BLaER1 (cell line): ENCODE measurements around the gene SLC12A6.
A peak's percentile ranks its signal among the peaks of the same experiment; 100 is the strongest.

Source experiments
- H3K27ac ChIP-seq: shearing (Covaris generic); formaldehyde crosslinking; 2 replicates; pipeline ENCODE4 v1.8.1; 2022
- H3K27me3 ChIP-seq: shearing (Covaris generic); formaldehyde crosslinking; 2 replicates; pipeline ENCODE4 v1.8.1; 2022
- H3K36me3 ChIP-seq: shearing (Covaris generic); formaldehyde crosslinking; 2 replicates; pipeline ENCODE4 v1.8.1; 2022
- H3K4me1 ChIP-seq: shearing (Covaris generic); formaldehyde crosslinking; 2 replicates; pipeline ENCODE4 v1.8.1; 2022
- H3K4me2 ChIP-seq: shearing (Covaris generic); formaldehyde crosslinking; 2 replicates; pipeline ENCODE4 v1.8.1; 2022
- H3K4me3 ChIP-seq: shearing (Covaris generic); formaldehyde crosslinking; 2 replicates; pipeline ENCODE4 v1.8.1; 2022
- H3K9ac ChIP-seq: shearing (Covaris generic); formaldehyde crosslinking; 2 replicates; pipeline ENCODE4 v1.8.1; 2022
- H3K9me3 ChIP-seq: shearing (Covaris generic); formaldehyde crosslinking; 2 replicates; pipeline ENCODE4 v1.8.1; 2022
- H4K20me1 ChIP-seq: shearing (Covaris generic); formaldehyde crosslinking; 2 replicates; pipeline ENCODE4 v1.8.1; 2022
- Cebpa-rat ChIP-seq: shearing (Covaris generic); IDR thresholded peaks from 2 replicates; pipeline ENCODE4 v1.8.1; 2022

The SLC12A6 gene

GRCh38 chr15:34335176-34336032 lies 2.2 kb downstream of the SLC12A6 start:
- Histone ChIP-seq H3K27me3 (no peaks in the 10 kb centered on the region), H3K27ac (peak overlapping the region; percentile 70), H3K4me1 (peaks cover 80% of the 10 kb centered on the region), H4K20me1 (no peaks in the 10 kb centered on the region), H3K9ac (peak overlapping the region; percentile 65), H3K4me2 (peak overlapping the region; percentile 95), H3K9me3 (no peaks in the 10 kb centered on the region), H3K36me3 (peaks cover 4% of the 10 kb centered on the region; the same call in 1 of the 2 replicates), H3K4me3 (peak overlapping the region; percentile 86)
- TF ChIP-seq Cebpa-rat, result no peak

- H3K27me3 ChIP-seq, result no peaks in the 10 kb centered on the region
- no peaks in the 10 kb centered on the region for H4K20me1 ChIP-seq
- TF ChIP-seq Cebpa-rat, result no peak
- H3K4me2 ChIP-seq, result peak overlapping the region; percentile 95
- peak overlapping the region; percentile 70 for H3K27ac ChIP-seq
- peak overlapping the region; percentile 20; the same call in 1 of the 2 replicates for H3K9ac ChIP-seq
- H3K36me3 ChIP-seq, result no peaks in the 10 kb centered on the region
- no peaks in the 10 kb centered on the region for H3K9me3 ChIP-seq
- peak overlapping the region; percentile 86 for H3K4me3 ChIP-seq
- peaks cover 72% of the 10 kb centered on the region for H3K4me1 ChIP-seq
Observed at GRCh38 chr15:34334672-34335071, 2.9 kb downstream of the SLC12A6 start.

GRCh38 chr15:34332553-34333120 lies 4.9 kb downstream of the SLC12A6 start:
- no peak for TF ChIP-seq Cebpa-rat
- Histone ChIP-seq H3K4me2 (peak overlapping the region; percentile 95), H3K36me3 (no peaks in the 10 kb centered on the region), H4K20me1 (no peaks in the 10 kb centered on the region), H3K9ac (no peak overlapping the region), H3K27ac (no peak overlapping the region), H3K4me3 (no peak overlapping the region), H3K9me3 (no peaks in the 10 kb centered on the region), H3K27me3 (no peaks in the 10 kb centered on the region), H3K4me1 (peaks cover 67% of the 10 kb centered on the region)

DNA sequence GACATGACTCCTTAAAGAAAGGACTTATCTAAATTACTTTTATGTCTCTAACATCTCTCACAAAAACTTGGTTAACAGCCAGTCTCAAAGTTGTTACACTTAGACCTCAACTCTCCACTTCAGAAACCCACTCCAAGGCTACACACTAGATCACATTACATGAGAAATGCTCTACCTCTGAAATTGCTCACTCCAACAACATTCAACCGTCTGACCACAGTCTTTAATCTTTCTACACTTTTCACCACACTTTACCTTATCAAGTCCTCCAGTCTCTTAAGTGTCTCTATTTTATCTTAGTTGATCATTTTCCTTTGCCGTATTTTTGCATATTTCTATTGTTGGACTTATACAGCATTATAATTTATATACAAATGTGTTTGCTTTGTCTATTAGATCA lies 5.8 kb downstream of the SLC12A6 start:
- Histone ChIP-seq H3K27me3 (no peaks in the 10 kb centered on the region), H3K4me1 (peaks cover 68% of the 10 kb centered on the region), H3K4me2 (no peak overlapping the region), H4K20me1 (no peaks in the 10 kb centered on the region), H3K4me3 (no peak overlapping the region), H3K27ac (no peak overlapping the region), H3K9ac (no peak overlapping the region), H3K9me3 (no peaks in the 10 kb centered on the region), H3K36me3 (no peaks in the 10 kb centered on the region)
- no peak for TF ChIP-seq Cebpa-rat

DNA sequence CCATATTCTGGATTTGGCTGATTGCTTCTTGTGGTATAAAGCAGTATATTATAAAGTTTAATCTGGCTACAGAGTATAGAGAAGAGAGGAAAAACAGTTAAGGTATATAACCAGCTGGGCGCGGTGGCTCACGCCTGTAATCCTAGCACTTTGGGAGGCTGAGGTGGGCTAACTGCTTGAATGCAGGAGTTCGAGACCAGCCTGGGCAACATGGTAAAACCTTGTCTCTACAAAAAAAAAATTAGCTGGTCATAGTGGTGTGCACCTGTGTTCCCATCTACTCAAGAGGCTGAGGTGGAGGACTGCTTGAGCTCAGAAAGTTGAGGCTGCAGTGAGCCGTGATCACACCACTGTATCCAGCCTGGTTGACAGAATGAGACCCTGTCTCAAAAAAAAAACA lies 7.3 kb downstream of the SLC12A6 start:
- Histone ChIP-seq H3K4me3 (no peak overlapping the region), H3K27ac (no peak overlapping the region), H3K4me1 (peaks cover 53% of the 10 kb centered on the region), H3K9ac (no peak overlapping the region), H3K4me2 (no peak overlapping the region), H4K20me1 (no peaks in the 10 kb centered on the region), H3K9me3 (no peaks in the 10 kb centered on the region), H3K36me3 (no peaks in the 10 kb centered on the region), H3K27me3 (no peaks in the 10 kb centered on the region)
- TF ChIP-seq Cebpa-rat, result no peak

- Histone ChIP-seq H3K36me3 (no peaks in the 10 kb centered on the region), H3K9me3 (no peaks in the 10 kb centered on the region), H3K27me3 (no peaks in the 10 kb centered on the region), H3K27ac (no peak overlapping the region), H3K4me1 (peaks cover 40% of the 10 kb centered on the region), H3K4me3 (no peak overlapping the region), H4K20me1 (no peaks in the 10 kb centered on the region), H3K9ac (no peak overlapping the region), H3K4me2 (no peak overlapping the region)
- TF ChIP-seq Cebpa-rat, result no peak
Observed at GRCh38 chr15:34329006-34329405, 8.6 kb downstream of the SLC12A6 start.

DNA sequence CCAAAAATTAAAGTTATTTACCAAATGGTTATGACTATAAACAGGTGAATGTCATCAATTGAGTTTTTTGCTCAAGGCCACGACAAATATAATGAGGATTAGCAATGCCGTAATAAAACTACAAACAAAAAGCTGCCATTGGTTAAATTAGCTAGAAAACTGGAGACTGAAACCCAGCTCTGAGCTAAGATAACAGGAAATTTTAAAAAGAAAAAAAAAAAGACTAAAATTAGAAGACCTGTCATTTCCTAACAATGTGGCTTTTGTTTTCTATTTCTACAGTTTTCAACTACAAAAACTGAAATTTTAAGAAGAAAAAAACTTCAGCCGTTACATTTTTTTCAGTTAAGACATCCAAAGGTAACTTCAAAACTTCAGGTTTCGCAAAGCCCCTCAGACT lies 9.7 kb downstream of the SLC12A6 start:
- H3K4me1 ChIP-seq, result peaks cover 29% of the 10 kb centered on the region
- H3K27me3 ChIP-seq, result no peaks in the 10 kb centered on the region
- H3K36me3 ChIP-seq, result no peaks in the 10 kb centered on the region; the same call in 1 of the 2 replicates
- H3K4me2 ChIP-seq, result peak overlapping the region; percentile 40
- no peak overlapping the region for H3K9ac ChIP-seq
- no peak overlapping the region for H3K27ac ChIP-seq
- H3K4me3 ChIP-seq, result no peak overlapping the region
- no peak for TF ChIP-seq Cebpa-rat
- peaks cover 8% of the 10 kb centered on the region for H3K9me3 ChIP-seq
- no peaks in the 10 kb centered on the region for H4K20me1 ChIP-seq

DNA sequence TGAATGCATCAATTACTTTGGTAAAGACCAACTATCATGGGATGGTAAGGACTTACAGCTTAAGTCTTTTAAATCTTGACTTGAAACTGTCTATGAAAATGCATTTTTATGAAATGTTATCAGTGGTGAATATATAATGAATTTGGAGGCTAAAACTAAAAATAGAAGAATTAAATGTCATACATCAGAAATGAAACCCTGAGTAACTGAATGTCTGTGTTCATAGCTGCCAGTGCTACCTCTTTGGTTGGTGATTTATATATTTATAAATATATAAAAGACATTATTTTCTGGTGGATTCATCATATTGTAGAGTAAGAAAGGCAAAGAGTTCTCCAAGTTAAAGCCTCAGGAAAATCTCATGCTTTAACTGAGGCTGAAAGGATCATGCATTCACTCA lies 12.2 kb downstream of the SLC12A6 start:
- Histone ChIP-seq H3K4me3 (no peak overlapping the region), H3K9ac (no peak overlapping the region), H3K36me3 (no peaks in the 10 kb centered on the region; the same call in 1 of the 2 replicates), H3K4me2 (no peak overlapping the region), H3K4me1 (peaks cover 17% of the 10 kb centered on the region), H3K27me3 (no peaks in the 10 kb centered on the region), H3K9me3 (peaks cover 8% of the 10 kb centered on the region), H3K27ac (no peak overlapping the region), H4K20me1 (no peaks in the 10 kb centered on the region)
- TF ChIP-seq Cebpa-rat, result no peak

DNA sequence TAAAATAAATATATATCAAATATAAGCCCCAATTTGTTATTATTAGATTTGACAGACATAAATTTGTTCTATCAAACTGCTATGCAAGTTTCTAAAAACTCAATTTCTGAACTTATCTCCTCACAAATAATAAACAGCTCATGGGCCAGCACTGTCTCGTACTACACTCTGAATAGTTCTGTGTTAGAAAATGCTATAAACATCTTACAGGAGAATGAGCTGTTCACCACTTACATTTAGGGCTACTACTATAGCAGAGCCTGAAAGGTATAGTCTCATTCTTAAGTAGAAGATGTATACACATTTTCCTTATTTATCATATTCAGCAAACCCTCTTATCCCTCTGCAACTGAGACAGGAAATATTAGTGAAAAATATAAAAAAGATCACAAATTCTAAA lies 12.6 kb downstream of the SLC12A6 start:
- H3K9ac ChIP-seq, result no peak overlapping the region
- no peak overlapping the region for H3K27ac ChIP-seq
- no peak overlapping the region for H3K4me2 ChIP-seq
- no peaks in the 10 kb centered on the region for H4K20me1 ChIP-seq
- no peak for TF ChIP-seq Cebpa-rat
- peaks cover 8% of the 10 kb centered on the region for H3K9me3 ChIP-seq
- H3K36me3 ChIP-seq, result no peaks in the 10 kb centered on the region; the same call in 1 of the 2 replicates
- H3K4me3 ChIP-seq, result no peak overlapping the region
- H3K27me3 ChIP-seq, result no peaks in the 10 kb centered on the region
- peaks cover 17% of the 10 kb centered on the region for H3K4me1 ChIP-seq

DNA sequence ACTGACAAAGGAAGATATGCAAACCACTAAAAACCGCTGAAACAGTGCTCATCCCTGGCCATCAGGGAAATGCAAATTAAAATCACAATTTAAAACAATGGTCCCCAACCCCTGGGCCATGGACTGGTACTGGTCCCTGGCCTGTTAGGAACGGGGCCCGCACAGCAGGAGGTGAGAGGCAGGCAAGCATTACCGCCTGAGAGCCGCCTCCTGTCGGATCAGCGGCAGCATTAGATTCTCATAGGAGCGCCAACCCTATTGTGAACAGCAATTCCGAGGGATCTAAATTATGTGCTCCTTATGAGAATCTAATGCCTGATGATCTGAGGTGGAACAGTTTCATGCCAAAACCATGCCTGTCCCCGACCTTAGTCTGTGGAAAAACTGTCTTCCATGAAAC lies 14.4 kb downstream of the SLC12A6 start:
- H3K4me1 ChIP-seq, result peaks cover 25% of the 10 kb centered on the region
- no peak for TF ChIP-seq Cebpa-rat
- H3K9me3 ChIP-seq, result peaks cover 8% of the 10 kb centered on the region
- no peaks in the 10 kb centered on the region for H3K27me3 ChIP-seq
- H3K27ac ChIP-seq, result no peak overlapping the region
- no peak overlapping the region for H3K9ac ChIP-seq
- no peak overlapping the region for H3K4me2 ChIP-seq
- no peak overlapping the region for H3K4me3 ChIP-seq
- H4K20me1 ChIP-seq, result no peaks in the 10 kb centered on the region
- H3K36me3 ChIP-seq, result no peaks in the 10 kb centered on the region; the same call in 1 of the 2 replicates
